Mesendoderm (in vitro differentiated cells): ENCODE results near the gene SLC46A1.

Experiments used
- DNase-seq: peaks from one replicate; pipeline ENCODE4 v3.0.0; 2013
- H2AK5ac ChIP-seq: 2 replicates; pipeline ENCODE4 v1.6.1; 2013; ENCODE audit warnings: low read length, inconsistent platforms
- H2BK120ac ChIP-seq: 2 replicates; pipeline ENCODE4 v1.6.1; 2013; ENCODE audit warnings: low read depth, mild to moderate bottlenecking, low read length, moderate library complexity, mixed read lengths
- H2BK15ac ChIP-seq: replicated peaks from 2 replicates; pipeline ENCODE4 v1.6.1; 2013; ENCODE audit warnings: low read depth, mild to moderate bottlenecking, moderate library complexity
- H2BK5ac ChIP-seq: 2 replicates; pipeline ENCODE4 v1.6.1; 2013; ENCODE audit warnings: low read length, inconsistent platforms
- H3K18ac ChIP-seq: 2 replicates; pipeline ENCODE4 v1.6.1; 2013; ENCODE audit warnings: mild to moderate bottlenecking, low read length, mixed read lengths
- H3K23ac ChIP-seq: one replicate; pipeline ENCODE4 v1.6.1; 2013; ENCODE audit warnings: low read length
- H3K27ac ChIP-seq: 2 replicates; pipeline ENCODE4 v1.5.1; 2013; ENCODE audit warnings: low read depth, mild to moderate bottlenecking, inconsistent platforms, low read length, moderate library complexity
- H3K27me3 ChIP-seq: 2 replicates; pipeline ENCODE4 v1.6.1; 2013; ENCODE audit warnings: low read length, control low read depth, mild to moderate bottlenecking, inconsistent platforms; ENCODE audit not compliant: insufficient read depth, poor library complexity
- H3K36me3 ChIP-seq: 2 replicates; pipeline ENCODE4 v1.6.1; 2013; ENCODE audit warnings: low read length, inconsistent platforms; ENCODE audit not compliant: control insufficient read depth, insufficient read depth
- H3K4ac ChIP-seq: one replicate; pipeline ENCODE4 v1.6.1; 2013; ENCODE audit warnings: low read depth, mild to moderate bottlenecking, low read length, moderate library complexity
- H3K4me1 ChIP-seq: 2 replicates; pipeline ENCODE4 v1.6.1; 2013; ENCODE audit warnings: low read depth, low read length, inconsistent platforms; ENCODE audit not compliant: control insufficient read depth
- H3K4me2 ChIP-seq: 2 replicates; pipeline ENCODE4 v1.6.1; 2013; ENCODE audit warnings: low read length
- H3K4me3 ChIP-seq: 2 replicates; pipeline ENCODE4 v1.5.1; 2013; ENCODE audit warnings: mild to moderate bottlenecking, low read length
- H3K56ac ChIP-seq: one replicate; pipeline ENCODE4 v1.6.1; 2013; ENCODE audit warnings: low read length
- H3K79me1 ChIP-seq: 2 replicates; pipeline ENCODE4 v1.6.1; 2013; ENCODE audit warnings: low read length, inconsistent platforms
- H3K79me2 ChIP-seq: 2 replicates; pipeline ENCODE4 v1.6.1; 2013; ENCODE audit warnings: mild to moderate bottlenecking, low read length; ENCODE audit not compliant: control insufficient read depth, insufficient read depth
- H3K9ac ChIP-seq: 2 replicates; pipeline ENCODE4 v1.6.1; 2013; ENCODE audit warnings: low read length, inconsistent platforms
- H4K5ac ChIP-seq: one replicate; pipeline ENCODE4 v1.6.1; 2013; ENCODE audit warnings: low read length
- H4K8ac ChIP-seq: one replicate; pipeline ENCODE4 v1.6.1; 2013; ENCODE audit warnings: low read depth, mild to moderate bottlenecking, control low read depth, low read length, moderate library complexity
- WGBS: extraction: QIAGEN DNeasy Blood & Tissue Kit; methylation state at CpG from one replicate; pipeline ENCODE4 v1.1.7; 2013; ENCODE audit warnings: low lambda C conversion rate, missing lambda C conversion rate; ENCODE audit not compliant: insufficient coverage; ENCODE audit errors: extremely low coverage; 5-methylcytosine and 5-hydroxymethylcytosine counted together

The SLC46A1 gene

DNA sequence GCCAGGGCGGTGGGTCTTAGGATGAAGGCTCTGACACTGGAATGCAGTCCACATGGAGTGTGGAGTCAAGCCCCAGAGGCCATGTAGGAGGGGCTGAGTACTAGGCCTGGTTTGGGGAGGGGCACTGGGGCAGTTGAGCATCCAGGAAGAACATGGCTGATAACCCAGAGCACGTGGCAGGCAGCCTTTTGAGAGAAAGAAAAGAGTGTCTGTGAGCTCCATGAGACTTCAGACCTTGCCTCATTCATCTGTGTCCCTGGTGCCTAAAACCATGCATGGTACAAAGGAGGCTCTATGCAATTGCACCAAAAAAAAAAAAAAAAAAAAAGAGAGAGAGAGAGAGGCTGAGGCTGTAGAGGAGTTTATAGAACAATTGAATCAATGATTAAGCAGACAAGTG is 14.6 kb downstream of the SLC46A1 start:
- H3K4me3 ChIP-seq, result no peak overlapping the region
- H2BK15ac ChIP-seq, result no peak overlapping the region
- H2BK5ac ChIP-seq, result no peak overlapping the region
- H3K27ac ChIP-seq, result no peak overlapping the region
- H3K23ac ChIP-seq, result no peak overlapping the region
- H3K56ac ChIP-seq, result no peak overlapping the region
- WGBS, result no CpG with 5 or more reads among the region's 2 CpGs
- peaks cover 19% of the 10 kb centered on the region for H3K4me1 ChIP-seq
- no peaks in the 10 kb centered on the region for H3K79me2 ChIP-seq
- H3K36me3 ChIP-seq, result no peaks in the 10 kb centered on the region
- DNase-seq, result no peak
- H2AK5ac ChIP-seq, result no peak overlapping the region
- H3K4ac ChIP-seq, result no peak overlapping the region
- no peak overlapping the region for H3K4me2 ChIP-seq
- H2BK120ac ChIP-seq, result no peak overlapping the region
- H3K9ac ChIP-seq, result no peak overlapping the region
- no peaks in the 10 kb centered on the region for H3K79me1 ChIP-seq
- no peaks in the 10 kb centered on the region for H3K27me3 ChIP-seq
- no peak overlapping the region for H4K8ac ChIP-seq
- no peak overlapping the region for H3K18ac ChIP-seq
- H4K5ac ChIP-seq, result no peak overlapping the region

DNA sequence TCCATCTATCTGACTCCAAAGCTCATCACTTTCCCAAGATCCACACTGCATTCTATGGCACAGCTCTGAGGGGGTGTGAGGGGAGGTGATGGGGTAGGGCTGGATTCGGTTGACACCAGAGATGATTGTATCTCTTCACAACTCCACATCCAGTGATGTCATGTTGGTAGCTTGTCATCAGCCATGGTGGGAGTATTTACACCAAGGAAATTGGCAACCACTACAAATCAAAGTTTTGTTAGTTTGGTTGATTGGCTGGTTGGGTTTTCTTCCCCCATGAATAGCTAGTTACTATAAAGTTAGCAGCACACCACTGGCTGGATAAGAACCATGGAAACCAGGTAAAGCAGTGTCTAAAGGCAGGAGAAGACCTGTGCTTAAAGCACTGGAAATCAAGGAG is 15.0 kb downstream of the SLC46A1 start:
- Histone ChIP-seq H3K79me1 (no peaks in the 10 kb centered on the region), H3K9ac (no peak overlapping the region), H4K8ac (no peak overlapping the region), H3K56ac (no peak overlapping the region), H3K36me3 (no peaks in the 10 kb centered on the region), H3K27me3 (no peaks in the 10 kb centered on the region), H4K5ac (no peak overlapping the region), H3K4me2 (no peak overlapping the region), H3K27ac (no peak overlapping the region), H3K4me3 (no peak overlapping the region), H2BK120ac (no peak overlapping the region), H3K4me1 (peaks cover 19% of the 10 kb centered on the region), H2BK15ac (no peak overlapping the region), H3K4ac (no peak overlapping the region), H3K23ac (no peak overlapping the region), H3K79me2 (no peaks in the 10 kb centered on the region), H3K18ac (no peak overlapping the region), H2BK5ac (no peak overlapping the region), H2AK5ac (no peak overlapping the region)
- WGBS, result no CpG with 5 or more reads among the region's 1 CpG
- no peak for DNase-seq

DNA sequence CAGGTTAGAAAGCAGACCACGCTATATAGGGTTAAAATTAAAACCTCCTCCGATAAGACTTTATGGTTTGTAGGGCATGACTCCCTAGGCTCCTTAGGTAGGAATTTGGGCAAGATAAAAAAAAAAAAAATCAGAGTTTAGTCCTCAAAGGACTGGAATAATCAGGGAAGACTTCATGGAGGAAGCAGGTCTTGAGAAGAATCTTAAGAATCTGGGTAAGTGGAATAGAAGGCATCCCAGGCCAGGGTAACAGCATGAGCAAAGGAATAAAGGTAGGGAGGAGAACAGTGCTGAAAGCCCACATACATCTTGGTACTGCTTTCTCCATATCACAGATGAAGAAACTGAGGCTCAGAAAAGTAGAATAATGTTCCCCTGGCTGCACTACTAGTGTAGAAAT is 15.4 kb downstream of the SLC46A1 start:
- H3K9ac ChIP-seq, result no peak overlapping the region
- H3K56ac ChIP-seq, result no peak overlapping the region
- DNase-seq, result no peak
- no peaks in the 10 kb centered on the region for H3K79me1 ChIP-seq
- H3K27me3 ChIP-seq, result no peaks in the 10 kb centered on the region
- H2BK15ac ChIP-seq, result no peak overlapping the region
- no peak overlapping the region for H3K18ac ChIP-seq
- H3K27ac ChIP-seq, result no peak overlapping the region
- peaks cover 14% of the 10 kb centered on the region for H3K4me1 ChIP-seq
- no peak overlapping the region for H2AK5ac ChIP-seq
- no peak overlapping the region for H3K4ac ChIP-seq
- H3K4me3 ChIP-seq, result no peak overlapping the region
- no peak overlapping the region for H3K4me2 ChIP-seq
- H4K5ac ChIP-seq, result no peak overlapping the region
- no peaks in the 10 kb centered on the region for H3K79me2 ChIP-seq
- H4K8ac ChIP-seq, result no peak overlapping the region
- WGBS, result no CpG with 5 or more reads among the region's 2 CpGs
- H2BK5ac ChIP-seq, result no peak overlapping the region
- no peak overlapping the region for H2BK120ac ChIP-seq
- no peaks in the 10 kb centered on the region for H3K36me3 ChIP-seq
- no peak overlapping the region for H3K23ac ChIP-seq

GRCh38 chr17:28390141-28390540 is 15.9 kb downstream of the SLC46A1 start:
- Histone ChIP-seq H3K9ac (no peak overlapping the region), H2BK15ac (no peak overlapping the region), H3K4me2 (no peak overlapping the region), H2AK5ac (no peak overlapping the region), H3K79me1 (no peaks in the 10 kb centered on the region), H3K18ac (no peak overlapping the region), H2BK5ac (no peak overlapping the region), H3K56ac (no peak overlapping the region), H4K5ac (no peak overlapping the region), H3K23ac (no peak overlapping the region), H3K4me1 (peaks cover 11% of the 10 kb centered on the region), H3K27ac (no peak overlapping the region), H3K27me3 (peaks cover 2% of the 10 kb centered on the region), H3K79me2 (no peaks in the 10 kb centered on the region), H4K8ac (no peak overlapping the region), H3K4ac (no peak overlapping the region), H3K36me3 (no peaks in the 10 kb centered on the region), H2BK120ac (no peak overlapping the region), H3K4me3 (no peak overlapping the region)
- DNase-seq, result no peak
- whole genome bisulfite sequencing, result no CpG with 5 or more reads among the region's 1 CpG

DNA sequence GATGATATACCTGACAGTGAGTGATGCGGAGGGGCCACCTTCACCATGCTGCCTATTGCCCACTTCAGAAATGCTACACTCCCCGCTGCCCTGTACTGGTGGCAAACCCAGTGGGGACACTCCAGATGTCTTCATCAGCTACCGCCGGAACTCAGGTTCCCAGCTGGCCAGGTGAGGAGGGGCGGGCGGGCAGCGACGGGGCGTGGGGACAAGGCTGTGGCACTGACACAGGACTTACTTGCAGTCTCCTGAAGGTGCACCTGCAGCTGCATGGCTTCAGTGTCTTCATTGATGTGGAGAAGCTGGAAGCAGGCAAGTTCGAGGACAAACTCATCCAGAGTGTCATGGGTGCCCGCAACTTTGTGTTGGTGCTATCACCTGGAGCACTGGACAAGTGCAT is 17.9 kb downstream of the SLC46A1 start:
- WGBS, result no CpG with 5 or more reads among the region's 11 CpGs

DNA sequence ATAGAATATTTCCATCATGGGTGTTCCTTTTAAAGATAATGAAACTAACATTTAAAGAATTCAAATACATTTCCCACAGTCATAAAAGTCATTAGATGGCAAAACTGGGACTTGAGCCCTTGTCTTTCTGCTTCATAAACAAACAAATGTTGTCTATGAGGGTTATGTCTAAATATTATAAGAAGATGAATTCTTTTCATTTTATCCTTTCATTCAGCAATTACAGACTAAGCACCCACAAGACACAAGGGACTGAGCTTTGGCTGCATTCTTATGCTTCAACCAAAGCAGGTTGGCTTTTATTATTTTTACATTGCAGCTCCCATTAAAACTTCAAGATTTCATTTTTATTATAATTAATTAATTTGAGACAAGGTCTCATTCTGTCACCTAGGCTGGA is 19.6 kb downstream of the SLC46A1 start:
- Histone ChIP-seq H3K23ac (no peak overlapping the region), H3K9ac (no peak overlapping the region), H3K4ac (no peak overlapping the region), H2AK5ac (no peak overlapping the region), H2BK5ac (no peak overlapping the region), H3K36me3 (no peaks in the 10 kb centered on the region), H3K56ac (no peak overlapping the region), H2BK15ac (no peak overlapping the region), H4K5ac (no peak overlapping the region), H4K8ac (no peak overlapping the region), H3K79me1 (no peaks in the 10 kb centered on the region), H2BK120ac (no peak overlapping the region), H3K4me2 (no peak overlapping the region), H3K27ac (no peak overlapping the region), H3K79me2 (no peaks in the 10 kb centered on the region), H3K27me3 (peaks cover 7% of the 10 kb centered on the region), H3K18ac (no peak overlapping the region), H3K4me3 (no peak overlapping the region), H3K4me1 (no peaks in the 10 kb centered on the region)
- DNase-seq, result no peak

More for the DNA sequence above, 17.9 kb downstream of the SLC46A1 start:
- H2BK15ac ChIP-seq, result no peak overlapping the region
- H3K27me3 ChIP-seq, result peaks cover 2% of the 10 kb centered on the region
- DNase-seq, result no peak
- H3K4me3 ChIP-seq, result no peak overlapping the region
- no peaks in the 10 kb centered on the region for H3K79me1 ChIP-seq
- H3K4ac ChIP-seq, result no peak overlapping the region
- no peaks in the 10 kb centered on the region for H3K4me1 ChIP-seq
- H2BK120ac ChIP-seq, result no peak overlapping the region
- H3K79me2 ChIP-seq, result no peaks in the 10 kb centered on the region
- H4K5ac ChIP-seq, result no peak overlapping the region
- no peak overlapping the region for H2AK5ac ChIP-seq
- no peak overlapping the region for H3K56ac ChIP-seq
- no peak overlapping the region for H4K8ac ChIP-seq
- H3K4me2 ChIP-seq, result no peak overlapping the region
- H3K27ac ChIP-seq, result no peak overlapping the region
- no peak overlapping the region for H3K23ac ChIP-seq
- no peak overlapping the region for H3K18ac ChIP-seq
- H2BK5ac ChIP-seq, result no peak overlapping the region
- H3K9ac ChIP-seq, result no peak overlapping the region
- H3K36me3 ChIP-seq, result no peaks in the 10 kb centered on the region
